ENCODE results near the gene BMP8B. TPM values are rescaled to one million over a fixed set of nuclear protein-coding genes. Genes with fewer than 3 reads are reported as not detected.

Gene BMP8B
- total and polyA plus RNA-seq, 10 donors: 0.08 to 2.5 (median 1.1) TPM

GRCh38 chr1:39816415-39817090, 27.9 kb upstream of the BMP8B start:
- Histone ChIP-seq H3K36me3 (no peaks in the 10 kb centered on the region), H3K27ac (peak overlapping the region in 3 of 8 donors; percentile 43 to 54 (median 43)), H3K9me3 (no peaks in the 10 kb centered on the region), H3K4me1 (peaks cover 0 to 17% (median 7%) of the 10 kb centered on the region in 6 donors), H3K27me3 (replicated peaks in 1 of 7) (peaks cover 0 to 22% (median 0%) of the 10 kb centered on the region in 7 donors), H3K4me3 (peak overlapping the region in 2 of 8 donors; percentile 30 to 56)
- WGBS, 5 donors: 18 to 27% (median 20%) methylated on average over 8 to 11 of the region's 11 CpGs
- TF ChIP-seq, protein P1, sequence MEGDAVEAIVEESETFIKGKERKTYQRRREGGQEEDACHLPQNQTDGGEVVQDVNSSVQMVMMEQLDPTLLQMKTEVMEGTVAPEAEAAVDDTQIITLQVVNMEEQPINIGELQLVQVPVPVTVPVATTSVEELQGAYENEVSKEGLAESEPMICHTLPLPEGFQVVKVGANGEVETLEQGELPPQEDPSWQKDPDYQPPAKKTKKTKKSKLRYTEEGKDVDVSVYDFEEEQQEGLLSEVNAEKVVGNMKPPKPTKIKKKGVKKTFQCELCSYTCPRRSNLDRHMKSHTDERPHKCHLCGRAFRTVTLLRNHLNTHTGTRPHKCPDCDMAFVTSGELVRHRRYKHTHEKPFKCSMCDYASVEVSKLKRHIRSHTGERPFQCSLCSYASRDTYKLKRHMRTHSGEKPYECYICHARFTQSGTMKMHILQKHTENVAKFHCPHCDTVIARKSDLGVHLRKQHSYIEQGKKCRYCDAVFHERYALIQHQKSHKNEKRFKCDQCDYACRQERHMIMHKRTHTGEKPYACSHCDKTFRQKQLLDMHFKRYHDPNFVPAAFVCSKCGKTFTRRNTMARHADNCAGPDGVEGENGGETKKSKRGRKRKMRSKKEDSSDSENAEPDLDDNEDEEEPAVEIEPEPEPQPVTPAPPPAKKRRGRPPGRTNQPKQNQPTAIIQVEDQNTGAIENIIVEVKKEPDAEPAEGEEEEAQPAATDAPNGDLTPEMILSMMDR (IDR thresholded peaks at IDR 0.05 in 8 of 11, conservative IDR thresholded peaks at IDR 0.05 in 3 of 11): peak; percentile 72 to 97 (median 90)
- TF ChIP-seq POLR2AphosphoS5 (IDR thresholded peaks at IDR 0.05): no peak
- intact Hi-C loops (cut with DNase I; ENCODE audit: low total_unique reads): loop anchor here (2.0 kb wide), 2 partner anchors 86 to 156 kb away; no protein-coding TSS in a partner anchor
- peak; percentile 86 for DNase-seq

DNA sequence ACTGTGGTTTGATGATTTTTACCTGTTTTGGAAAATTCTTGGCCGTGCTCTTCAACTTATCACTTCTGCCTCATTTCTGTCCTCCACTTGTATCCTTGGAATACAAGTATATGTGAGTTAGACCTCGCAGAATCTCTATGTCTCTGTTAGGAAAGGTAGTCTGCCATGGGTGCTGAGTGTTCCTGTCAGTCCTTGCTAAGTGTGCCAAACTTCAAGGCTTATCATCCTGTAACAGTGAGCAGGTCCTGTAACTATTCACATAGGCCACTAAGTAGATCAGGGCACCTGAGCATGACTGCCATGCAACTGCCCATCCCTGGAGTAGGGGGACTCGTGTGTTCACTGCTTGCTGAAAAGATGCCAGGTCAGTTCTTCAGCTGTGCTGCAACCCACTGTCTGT, 24.2 kb upstream of the BMP8B start:
- Histone ChIP-seq H3K9me3 (no peaks in the 10 kb centered on the region), H3K4me3 (no peak overlapping the region), H3K27me3 (replicated peaks in 1 of 7) (peaks cover 0 to 9% (median 0%) of the 10 kb centered on the region in 7 donors), H3K27ac (no peak overlapping the region), H3K4me1 (peaks cover 0 to 17% (median 6%) of the 10 kb centered on the region in 6 donors), H3K36me3 (no peaks in the 10 kb centered on the region)
- 67 to 94% (median 87%) methylated on average over 3 of the region's 3 CpGs for WGBS, 5 donors
- intact Hi-C loops (cut with DNase I; ENCODE audit: low total_unique reads): no loop called here
- no peak for DNase-seq
- TF ChIP-seq POLR2A (IDR thresholded peaks at IDR 0.05) (no peak), POLR2AphosphoS5 (IDR thresholded peaks at IDR 0.05) (no peak)
- TF ChIP-seq, protein P1 (IDR thresholded peaks at IDR 0.05 in 8 of 11, conservative IDR thresholded peaks at IDR 0.05 in 3 of 11): no peak

GRCh38 chr1:39808784-39809517, 20.3 kb upstream of the BMP8B start:
- Histone ChIP-seq H3K4me1 (peaks cover 0 to under 1% (median 0%) of the 10 kb centered on the region in 6 donors), H3K36me3 (peaks cover 0 to 11% (median 0%) of the 10 kb centered on the region in 6 donors), H3K27me3 (replicated peaks in 1 of 7) (no peaks in the 10 kb centered on the region), H3K4me3 (no peak overlapping the region), H3K9me3 (peaks cover 0 to 20% (median 15%) of the 10 kb centered on the region in 8 donors), H3K27ac (no peak overlapping the region)
- no peak for TF ChIP-seq POLR2AphosphoS5 (IDR thresholded peaks at IDR 0.05)
- TF ChIP-seq, protein P1 (IDR thresholded peaks at IDR 0.05 in 8 of 11, conservative IDR thresholded peaks at IDR 0.05 in 3 of 11): no peak
- no peak for TF ChIP-seq POLR2A (IDR thresholded peaks at IDR 0.05)
- intact Hi-C loops (cut with DNase I; ENCODE audit: low total_unique reads): no loop called here
- no peak for DNase-seq
- WGBS, 5 donors: 81 to 93% (median 87%) methylated on average over 6 to 7 of the region's 8 CpGs

GRCh38 chr1:39805385-39805784, 16.7 kb upstream of the BMP8B start:
- no peak overlapping the region for H3K27ac ChIP-seq
- H3K9me3 ChIP-seq: peaks cover 0 to 20% (median 15%) of the 10 kb centered on the region in 8 donors
- intact Hi-C loops (cut with DNase I; ENCODE audit: low total_unique reads): no loop called here
- H3K4me1 ChIP-seq: peaks cover 0 to 12% (median 0%) of the 10 kb centered on the region in 6 donors
- WGBS, 5 donors: 86 to 99% (median 92%) methylated on average over 2 of the region's 2 CpGs
- no peak for DNase-seq
- no peak overlapping the region for H3K4me3 ChIP-seq
- TF ChIP-seq, protein P1 (IDR thresholded peaks at IDR 0.05 in 8 of 11, conservative IDR thresholded peaks at IDR 0.05 in 3 of 11): no peak
- no peak for TF ChIP-seq POLR2A (IDR thresholded peaks at IDR 0.05)
- TF ChIP-seq POLR2AphosphoS5 (IDR thresholded peaks at IDR 0.05): no peak
- H3K36me3 ChIP-seq: peaks cover 0 to 11% (median 0%) of the 10 kb centered on the region in 6 donors
- no peaks in the 10 kb centered on the region for H3K27me3 ChIP-seq (replicated peaks in 1 of 7)

Data from spleen (tissue), 11 donors.